Fibroblast of gingiva (primary cell): ENCODE results near the gene SYT11.
"Not testable (repeated sequence)": the region's sequence is repeated elsewhere in the genome, so short reads cannot be mapped to it uniquely, and the experiment has no call there.

ENCODE experiments used
- DNase-seq: peaks from one replicate; pipeline ENCODE4 v3.0.0-alpha.2; 2011; ENCODE audit warnings: low read depth

The SYT11 gene

GRCh38 chr1:155860970-155861510, 1.7 kb downstream of the SYT11 start:
- no peak for DNase-seq

- no peak for DNase-seq
Measured at GRCh38 chr1:155861896-155862295, 2.5 kb downstream of the SYT11 start.

- no peak for DNase-seq
Measured at GRCh38 chr1:155864393-155864792, 5.0 kb downstream of the SYT11 start.

GRCh38 chr1:155867766-155868165, 8.4 kb downstream of the SYT11 start:
- DNase-seq, result no peak

- DNase-seq, result peak; percentile 43
Measured at GRCh38 chr1:155871390-155871789, 12.0 kb downstream of the SYT11 start.

- no peak for DNase-seq
Measured at GRCh38 chr1:155872527-155872926, 13.2 kb downstream of the SYT11 start.

GRCh38 chr1:155873860-155874259, 14.5 kb downstream of the SYT11 start:
- peak; percentile 59 for DNase-seq

GRCh38 chr1:155877945-155878344, 18.6 kb downstream of the SYT11 start:
- DNase-seq, result no peak

GRCh38 chr1:155880251-155880650, 20.9 kb downstream of the SYT11 start:
- no peak for DNase-seq

GRCh38 chr1:155880950-155881349, 21.6 kb downstream of the SYT11 start:
- DNase-seq, result no peak

GRCh38 chr1:155882235-155882634, 22.9 kb downstream of the SYT11 start:
- DNase-seq, result no peak

- no peak for DNase-seq
Measured at GRCh38 chr1:155882766-155883165, 23.4 kb downstream of the SYT11 start.

GRCh38 chr1:155884031-155884960, 24.9 kb downstream of the SYT11 start:
- DNase-seq, result no peak

- no peak for DNase-seq
Measured at GRCh38 chr1:155884982-155885381, 25.6 kb downstream of the SYT11 start.

GRCh38 chr1:155888481-155888880, 29.1 kb downstream of the SYT11 start:
- peak; percentile 16 for DNase-seq

GRCh38 chr1:155889566-155889965, 30.2 kb downstream of the SYT11 start:
- DNase-seq, result no peak

GRCh38 chr1:155890251-155890650, 30.9 kb downstream of the SYT11 start:
- no peak for DNase-seq

- peak; percentile 80 for DNase-seq
Measured at GRCh38 chr1:155892796-155893195, 33.4 kb downstream of the SYT11 start.

- DNase-seq, result peak; percentile 87
Measured at GRCh38 chr1:155893389-155894142, 34.2 kb downstream of the SYT11 start.

GRCh38 chr1:155895617-155896016, 36.2 kb downstream of the SYT11 start:
- DNase-seq, result not testable (repeated sequence)

GRCh38 chr1:155896476-155896875, 37.1 kb downstream of the SYT11 start:
- DNase-seq, result not testable (repeated sequence)

GRCh38 chr1:155897746-155898145, 38.4 kb downstream of the SYT11 start:
- peak; percentile 34 for DNase-seq

- DNase-seq, result no peak
Measured at GRCh38 chr1:155898888-155899287, 39.5 kb downstream of the SYT11 start.
